K562 (cell line): ENCODE measurements around the gene SRD5A1. TPM values are rescaled to one million over a fixed set of nuclear protein-coding genes. Genes with fewer than 3 reads are reported as not detected.

Experiments used
- ARID2 ChIP-seq: fragments of 450-650 bp; IDR thresholded peaks from 2 replicates; pipeline ENCODE4 v1.6.1; 2017; ENCODE audit warnings: antibody characterized with exemption, mild to moderate bottlenecking
- E2F6 ChIP-seq, 2 experiments: IDR thresholded peaks; 2 replicates each; pipeline ENCODE4 v1.6.1; 2011; ENCODE audit warnings: borderline replicate concordance in 1 of 2, control low read depth in 1 of 2, low read depth in 1 of 2, low read length in 1 of 2, mild to moderate bottlenecking in 1 of 2, mixed read lengths in 1 of 2, moderate library complexity in 1 of 2; ENCODE audit not compliant: insufficient read depth in 1 of 2, insufficient read length in 1 of 2, poor library complexity in 1 of 2, severe bottlenecking in 1 of 2; ENCODE audit errors: extremely low read depth in 1 of 2
- MAZ ChIP-seq, 2 experiments: fragments of 450-650 bp in 1 of 2; sonication (generic) in 1 of 2; formaldehyde crosslinking; IDR thresholded peaks in 1 of 2; conservative IDR thresholded peaks in 1 of 2; 2 replicates each; pipeline versions ENCODE4 v1.4.0 to v1.5.0; 2020; ENCODE audit warnings: mild to moderate bottlenecking in 1 of 2, missing genetic modification reagents in 1 of 2
- MYBL2 ChIP-seq, 2 experiments: fragments of 450-650 bp in 1 of 2; sonication (generic) in 1 of 2; formaldehyde crosslinking in 1 of 2; IDR thresholded peaks; 2 replicates each; pipeline versions ENCODE4 v1.6.1 to v1.8.1; 2017 to 2022; ENCODE audit warnings: borderline replicate concordance in 1 of 2, inconsistent platforms in 1 of 2, low read depth in 1 of 2, mild to moderate bottlenecking in 1 of 2, missing genetic modification reagents in 1 of 2, moderate library complexity in 1 of 2
- NBN ChIP-seq: fragments of 450-650 bp; IDR thresholded peaks from 2 replicates; pipeline ENCODE4 v1.6.1; 2016; ENCODE audit warnings: low read depth, mild to moderate bottlenecking
- NFE2 ChIP-seq: IDR thresholded peaks from 2 replicates; pipeline ENCODE4 v1.6.1; 2014; ENCODE audit warnings: antibody characterized with exemption, low read depth
- NR2C2 ChIP-seq, 2 experiments: fragments of 200-800 bp in 1 of 2; sonication (Bioruptor generic) in 1 of 2; sonication (generic) in 1 of 2; formaldehyde crosslinking in 1 of 2; IDR thresholded peaks; 2 replicates each; pipeline versions ENCODE4 v1.6.1 to v1.8.0; 2016 to 2022; ENCODE audit warnings: mild to moderate bottlenecking in 1 of 2, missing compliant biosample characterization in 1 of 2, missing genetic modification characterization in 1 of 2, missing genetic modification reagents in 1 of 2
- PCBP1 ChIP-seq: fragments of 200-400 bp; formaldehyde crosslinking; IDR thresholded peaks from 2 replicates; pipeline ENCODE4 v1.6.1; 2018; ENCODE audit warnings: mild to moderate bottlenecking, low read depth, low read length; ENCODE audit not compliant: poor library complexity, severe bottlenecking
- PML ChIP-seq: IDR thresholded peaks from 2 replicates; pipeline ENCODE4 v1.6.1; 2012; ENCODE audit warnings: low read length, inconsistent platforms
- RERE ChIP-seq: sonication (generic); formaldehyde crosslinking; IDR thresholded peaks from 2 replicates; pipeline ENCODE4 v1.8.0; 2023; ENCODE audit warnings: missing genetic modification reagents, mild to moderate bottlenecking, borderline replicate concordance
- YBX1 ChIP-seq: fragments of 450-650 bp; IDR thresholded peaks from 2 replicates; pipeline ENCODE4 v1.7.1; 2016; ENCODE audit warnings: mild to moderate bottlenecking
- ZBTB8A ChIP-seq: fragments of 450-650 bp; IDR thresholded peaks from 2 replicates; pipeline ENCODE4 v1.6.1; 2018; ENCODE audit warnings: mild to moderate bottlenecking, moderate library complexity; ENCODE audit not compliant: partially characterized antibody
- ZNF124 ChIP-seq: sonication (generic); formaldehyde crosslinking; IDR thresholded peaks from 2 replicates; pipeline ENCODE4 v1.8.1; 2022; ENCODE audit warnings: missing genetic modification reagents
- ZNF232 ChIP-seq: sonication (generic); formaldehyde crosslinking; IDR thresholded peaks from 2 replicates; pipeline ENCODE4 v1.8.0; 2022; ENCODE audit warnings: mild to moderate bottlenecking, missing genetic modification reagents
- ZNF311 ChIP-seq: fragments of 250-450 bp; sonication (Bioruptor Pico); IDR thresholded peaks from 2 replicates; pipeline ENCODE4 v1.4.0; 2020; ENCODE audit warnings: mild to moderate bottlenecking, moderate library complexity
- ZNF518B ChIP-seq: fragments of 250-450 bp; sonication (Bioruptor Pico); IDR thresholded peaks from 2 replicates; pipeline ENCODE4 v1.5.0; 2021; ENCODE audit warnings: mild to moderate bottlenecking, moderate library complexity
- polyA plus RNA-seq, 8 experiments: library from polyadenylated mRNA; depleted of rRNA in 4 of 8; stranded (reverse) in 5 of 8; unstranded in 3 of 8; fragments of >200 nt; fragmentation: Nextera tagmentation in 2 of 8; fragmentation: Illumina TruSeq in 1 of 8; extraction: Ambion mirVana in 2 of 8; extraction: Trizol in 1 of 8; gene quantifications; 2 replicates each; pipeline versions ENCODE4 v1.2.1 to v1.2.3, GENCODE V29; 2011 to 2014; ENCODE audit warnings: inconsistent platforms in 1 of 8, missing spikeins in 1 of 8
- total RNA-seq, 7 experiments: library from RNA; depleted of rRNA in 6 of 7; stranded (reverse); fragments of >200 nt in 6 of 7; fragmentation: Illumina TruSeq in 2 of 7; extraction: Trizol in 2 of 7; gene quantifications; 2 replicates each; pipeline versions ENCODE4 v1.2.1 to v1.2.3, GENCODE V29; 2011 to 2021; ENCODE audit warnings: low replicate concordance in 1 of 7

Gene SRD5A1
- total and polyA plus RNA-seq, 9 of the 15 experiments (the other 6 are each of a cell fraction or from before 2014, with no cell fraction given), result 1.3 to 22.6 (median 8.1) TPM

- TF ChIP-seq RERE (CRISPR knock-in tag), result no peak
- TF ChIP-seq MYBL2 (IDR thresholded peaks at IDR 0.05; ENCODE audit: low read depth), result no peak
- TF ChIP-seq MYBL2 (CRISPR knock-in tag; IDR thresholded peaks at IDR 0.05; ENCODE audit: borderline replicate concordance), result no peak
- TF ChIP-seq ZNF311 (CRISPR knock-in tag), result no peak
- peak; percentile 86; the same call in 1 of the 2 replicates for TF ChIP-seq NR2C2 (CRISPR knock-in tag; IDR thresholded peaks at IDR 0.05)
- peak; percentile 77 for TF ChIP-seq NR2C2 (tag; IDR thresholded peaks at IDR 0.05)
- TF ChIP-seq ZNF124 (CRISPR knock-in tag), result no peak
- no peak for TF ChIP-seq ZNF518B (CRISPR knock-in tag)
- TF ChIP-seq PML, result no peak
- peak in 1 of 2 experiments; percentile 48 for TF ChIP-seq E2F6 (IDR thresholded peaks at IDR 0.05; ENCODE audit: borderline replicate concordance in 1 of 2, extremely low read depth in 1 of 2, insufficient read depth in 1 of 2, insufficient read length in 1 of 2, low read depth in 1 of 2, low read length in 1 of 2, poor library complexity in 1 of 2, severe bottlenecking in 1 of 2)
- no peak for TF ChIP-seq PCBP1
- no peak for TF ChIP-seq ZNF232 (CRISPR knock-in tag)
- no peak for TF ChIP-seq ZBTB8A
- no peak for TF ChIP-seq ARID2
- TF ChIP-seq NBN, result no peak
- no peak for TF ChIP-seq YBX1
- TF ChIP-seq NFE2, result 0 out of 2 replicates have a peak, but pooled peaks have one; percentile 19
- TF ChIP-seq MAZ (CRISPR knock-in tag; conservative IDR thresholded peaks at IDR 0.05 in 1 of 2, IDR thresholded peaks at IDR 0.05 in 1 of 2), result no peak
These were observed 42.7 kb downstream of the SRD5A1 start (continued) for GRCh38 chr5:6675784-6676491.
